Cardiac fibroblast (primary cell): ENCODE data around the gene GRIA2.
"Not testable (repeated sequence)": the region's sequence is repeated elsewhere in the genome, so short reads cannot be mapped to it uniquely, and the experiment has no call there.

ENCODE experiments used
- DNase-seq, 2 donors: peaks; one replicate each; pipeline versions ENCODE4 v3.0.0 to v3.0.0-alpha.2; 2010; ENCODE audit warnings: low read depth in 2 of 2
- H3K4me3 ChIP-seq, 2 donors: replicated peaks in 1 of 2; 1 replicate in 1 of 2; 2 replicates in 1 of 2; pipeline ENCODE4 v1.5.1; 2011; ENCODE audit warnings: low read depth in 2 of 2, low read length in 2 of 2, mild to moderate bottlenecking in 2 of 2, moderate library complexity in 1 of 2
- CTCF ChIP-seq: IDR thresholded peaks from one replicate; pipeline ENCODE4 v1.5.1; 2011; ENCODE audit warnings: low read depth, mild to moderate bottlenecking, low read length, inconsistent platforms

Gene GRIA2

GRCh38 chr4:157245351-157245750 lies 24.8 kb downstream of the GRIA2 start:
- TF ChIP-seq CTCF, result no peak
- H3K4me3 ChIP-seq, result no peak overlapping the region
- DNase-seq, result no peak

GRCh38 chr4:157246964-157247363 lies 26.4 kb downstream of the GRIA2 start:
- DNase-seq, result no peak
- no peak for TF ChIP-seq CTCF
- no peak overlapping the region for H3K4me3 ChIP-seq

GRCh38 chr4:157258165-157258564 lies 37.6 kb downstream of the GRIA2 start:
- H3K4me3 ChIP-seq, DNase-seq: not testable (repeated sequence)

- peak in 1 of 2 donors; percentile 8 for DNase-seq
- no peak for TF ChIP-seq CTCF
- no peak overlapping the region for H3K4me3 ChIP-seq
Measured at GRCh38 chr4:157265281-157265680, 44.8 kb downstream of the GRIA2 start.

- H3K4me3 ChIP-seq, result no peak overlapping the region
- TF ChIP-seq CTCF, result no peak
- DNase-seq, result no peak
Measured at GRCh38 chr4:157270108-157270507, 49.6 kb downstream of the GRIA2 start.

GRCh38 chr4:157270552-157270951 lies 50.0 kb downstream of the GRIA2 start:
- no peak for TF ChIP-seq CTCF
- H3K4me3 ChIP-seq, result no peak overlapping the region
- no peak for DNase-seq

GRCh38 chr4:157271166-157271869 lies 50.8 kb downstream of the GRIA2 start:
- TF ChIP-seq CTCF, result no peak
- DNase-seq, result no peak
- no peak overlapping the region for H3K4me3 ChIP-seq
